ENCODE measurements around the gene LPP. TPM values are rescaled to one million over a fixed set of nuclear protein-coding genes. Genes with fewer than 3 reads are reported as not detected.

LPP gene
- total RNA-seq, 2 experiments from 2014 or later: 27.5 to 31.8 TPM

- no peak for DNase-seq
- intact Hi-C loops (cut with micrococcal nuclease): no loop called here
Measured at GRCh38 chr3:188853856-188854771, 700.2 kb downstream of the LPP start.

GRCh38 chr3:188854772-188855149 is 700.8 kb downstream of the LPP start:
- H3K27ac Mint-ChIP-seq: no peak overlapping the region
- no peaks in the 10 kb centered on the region for H3K4me1 Mint-ChIP-seq (ENCODE audit: low read depth)
- H3K27me3 Mint-ChIP-seq (ENCODE audit: low read depth): no peaks in the 10 kb centered on the region
- CTCF ChIA-PET: no interaction called here
- H3K4me3 Mint-ChIP-seq: no peak overlapping the region
- no peaks in the 10 kb centered on the region for H3K9me3 Mint-ChIP-seq
- intact Hi-C loops (cut with micrococcal nuclease): no loop called here
- DNase-seq: no peak
- H3K36me3 Mint-ChIP-seq (ENCODE audit: low read depth): no peaks in the 10 kb centered on the region

More at GRCh38 chr3:188853856-188854771, 700.2 kb downstream of the LPP start:
- no peak overlapping the region for H3K27ac Mint-ChIP-seq
- no peak overlapping the region for H3K4me3 Mint-ChIP-seq
- no peaks in the 10 kb centered on the region for H3K27me3 Mint-ChIP-seq (ENCODE audit: low read depth)
- H3K36me3 Mint-ChIP-seq (ENCODE audit: low read depth): no peaks in the 10 kb centered on the region
- H3K4me1 Mint-ChIP-seq (ENCODE audit: low read depth): no peaks in the 10 kb centered on the region
- CTCF ChIA-PET: interaction anchor here (0.6 kb wide), 1 partner anchor 101 kb away, joined by 3 read pairs; no protein-coding TSS in a partner anchor
- no peaks in the 10 kb centered on the region for H3K9me3 Mint-ChIP-seq

- Mint-ChIP-seq H3K9me3 (no peaks in the 10 kb centered on the region), H3K27me3 (ENCODE audit: low read depth) (no peaks in the 10 kb centered on the region), H3K27ac (no peak overlapping the region), H3K36me3 (ENCODE audit: low read depth) (no peaks in the 10 kb centered on the region), H3K4me3 (no peak overlapping the region), H3K4me1 (ENCODE audit: low read depth) (no peaks in the 10 kb centered on the region)
- no peak for DNase-seq
- intact Hi-C loops (cut with micrococcal nuclease): no loop called here
- CTCF ChIA-PET: no interaction called here
Measured at GRCh38 chr3:188855675-188856074, 701.7 kb downstream of the LPP start.

GRCh38 chr3:188860147-188860546 is 706.2 kb downstream of the LPP start:
- H3K4me1 Mint-ChIP-seq (ENCODE audit: low read depth): no peaks in the 10 kb centered on the region
- H3K9me3 Mint-ChIP-seq: no peaks in the 10 kb centered on the region
- H3K27ac Mint-ChIP-seq: no peak overlapping the region
- DNase-seq: no peak
- H3K27me3 Mint-ChIP-seq (ENCODE audit: low read depth): no peaks in the 10 kb centered on the region
- no peak overlapping the region for H3K4me3 Mint-ChIP-seq
- CTCF ChIA-PET: no interaction called here
- intact Hi-C loops (cut with micrococcal nuclease): no loop called here
- H3K36me3 Mint-ChIP-seq (ENCODE audit: low read depth): no peaks in the 10 kb centered on the region

GRCh38 chr3:188861842-188862744 is 708.1 kb downstream of the LPP start:
- Mint-ChIP-seq H3K4me1 (ENCODE audit: low read depth) (no peaks in the 10 kb centered on the region), H3K36me3 (ENCODE audit: low read depth) (no peaks in the 10 kb centered on the region), H3K27ac (no peak overlapping the region), H3K27me3 (ENCODE audit: low read depth) (no peaks in the 10 kb centered on the region), H3K9me3 (no peaks in the 10 kb centered on the region), H3K4me3 (no peak overlapping the region)
- DNase-seq: no peak
- CTCF ChIA-PET: interaction anchor here (0.7 kb wide), 1 partner anchor 1030 kb away, joined by 3 read pairs; no protein-coding TSS in a partner anchor
- intact Hi-C loops (cut with micrococcal nuclease): no loop called here

- DNase-seq: no peak
- no peaks in the 10 kb centered on the region for H3K9me3 Mint-ChIP-seq
- H3K36me3 Mint-ChIP-seq (ENCODE audit: low read depth): peaks cover 3% of the 10 kb centered on the region
- no peaks in the 10 kb centered on the region for H3K4me1 Mint-ChIP-seq (ENCODE audit: low read depth)
- intact Hi-C loops (cut with micrococcal nuclease): no loop called here
- H3K27ac Mint-ChIP-seq: no peak overlapping the region
- CTCF ChIA-PET: no interaction called here
- H3K4me3 Mint-ChIP-seq: no peak overlapping the region
- no peaks in the 10 kb centered on the region for H3K27me3 Mint-ChIP-seq (ENCODE audit: low read depth)
Measured at GRCh38 chr3:188863999-188864406, 710.0 kb downstream of the LPP start.

- Mint-ChIP-seq H3K27me3 (ENCODE audit: low read depth) (no peaks in the 10 kb centered on the region), H3K4me1 (ENCODE audit: low read depth) (no peaks in the 10 kb centered on the region), H3K27ac (no peak overlapping the region), H3K9me3 (no peaks in the 10 kb centered on the region), H3K4me3 (no peak overlapping the region), H3K36me3 (ENCODE audit: low read depth) (peaks cover 5% of the 10 kb centered on the region)
- intact Hi-C loops (cut with micrococcal nuclease): no loop called here
- DNase-seq: no peak
- CTCF ChIA-PET: no interaction called here
Measured at GRCh38 chr3:188867691-188868265, 713.8 kb downstream of the LPP start.

GRCh38 chr3:188868803-188869202 is 714.8 kb downstream of the LPP start:
- H3K9me3 Mint-ChIP-seq: no peaks in the 10 kb centered on the region
- DNase-seq: no peak
- H3K4me3 Mint-ChIP-seq: no peak overlapping the region
- H3K27ac Mint-ChIP-seq: no peak overlapping the region
- H3K4me1 Mint-ChIP-seq (ENCODE audit: low read depth): no peaks in the 10 kb centered on the region
- peaks cover 11% of the 10 kb centered on the region for H3K36me3 Mint-ChIP-seq (ENCODE audit: low read depth)
- intact Hi-C loops (cut with micrococcal nuclease): no loop called here
- H3K27me3 Mint-ChIP-seq (ENCODE audit: low read depth): no peaks in the 10 kb centered on the region
- CTCF ChIA-PET: no interaction called here

- DNase-seq: no peak
- CTCF ChIA-PET: no interaction called here
- intact Hi-C loops (cut with micrococcal nuclease): no loop called here
- no peak overlapping the region for H3K27ac Mint-ChIP-seq
- H3K36me3 Mint-ChIP-seq (ENCODE audit: low read depth): peaks cover 14% of the 10 kb centered on the region
- H3K4me3 Mint-ChIP-seq: no peak overlapping the region
- H3K27me3 Mint-ChIP-seq (ENCODE audit: low read depth): no peaks in the 10 kb centered on the region
- no peaks in the 10 kb centered on the region for H3K9me3 Mint-ChIP-seq
- no peaks in the 10 kb centered on the region for H3K4me1 Mint-ChIP-seq (ENCODE audit: low read depth)
Measured at GRCh38 chr3:188869628-188870027, 715.7 kb downstream of the LPP start.

- intact Hi-C loops (cut with micrococcal nuclease): no loop called here
- Mint-ChIP-seq H3K27ac (no peak overlapping the region), H3K4me3 (no peak overlapping the region), H3K27me3 (ENCODE audit: low read depth) (no peaks in the 10 kb centered on the region), H3K4me1 (ENCODE audit: low read depth) (peaks cover 3% of the 10 kb centered on the region), H3K36me3 (ENCODE audit: low read depth) (peaks cover 20% of the 10 kb centered on the region), H3K9me3 (no peaks in the 10 kb centered on the region)
- CTCF ChIA-PET: no interaction called here
- no peak for DNase-seq
Measured at GRCh38 chr3:188870431-188870830, 716.5 kb downstream of the LPP start.

GRCh38 chr3:188874576-188874975 is 720.6 kb downstream of the LPP start:
- H3K4me3 Mint-ChIP-seq: no peak overlapping the region
- CTCF ChIA-PET: interaction anchor here (1.8 kb wide), 1 partner anchor 79 kb away, joined by 4 read pairs; no protein-coding TSS in a partner anchor

GRCh38 chr3:188875413-188875812 is 721.5 kb downstream of the LPP start:
- CTCF ChIA-PET: interaction anchor here (0.6 to 1.8 kb wide), 2 partner anchors 78 to 169 kb away, joined by 3 to 4 read pairs; no protein-coding TSS in a partner anchor
- Mint-ChIP-seq H3K27me3 (ENCODE audit: low read depth) (no peaks in the 10 kb centered on the region), H3K27ac (no peak overlapping the region), H3K4me3 (no peak overlapping the region), H3K9me3 (no peaks in the 10 kb centered on the region), H3K36me3 (ENCODE audit: low read depth) (peaks cover 19% of the 10 kb centered on the region), H3K4me1 (ENCODE audit: low read depth) (peaks cover 5% of the 10 kb centered on the region)
- intact Hi-C loops (cut with micrococcal nuclease): no loop called here
- no peak for DNase-seq

More at GRCh38 chr3:188874576-188874975, 720.6 kb downstream of the LPP start:
- Mint-ChIP-seq H3K27ac (no peak overlapping the region), H3K9me3 (no peaks in the 10 kb centered on the region), H3K4me1 (ENCODE audit: low read depth) (peaks cover 5% of the 10 kb centered on the region), H3K27me3 (ENCODE audit: low read depth) (no peaks in the 10 kb centered on the region), H3K36me3 (ENCODE audit: low read depth) (peaks cover 19% of the 10 kb centered on the region)
- no peak for DNase-seq
- intact Hi-C loops (cut with micrococcal nuclease): no loop called here

Measured in activated naive CD4-positive, alpha-beta T cell treated with anti-CD3 and anti-CD28 coated beads for 36 hours (primary cell).